ENCODE data around the gene PIEZO1. TPM values are rescaled to one million over a fixed set of nuclear protein-coding genes. Genes with fewer than 3 reads are reported as not detected.

PIEZO1 gene
- total and polyA plus RNA-seq, 2 donors (not counting 1 experiment from before 2014, with no cell fraction given): 94.5 to 313 TPM

GRCh38 chr16:88762941-88763340 lies 22.1 kb downstream of the PIEZO1 start:
- H3K4me2 ChIP-seq (ENCODE audit: extremely low read depth, insufficient read depth, low read length): no peak overlapping the region
- H3K9ac ChIP-seq (ENCODE audit: insufficient read depth, low read length): no peak overlapping the region
- no peak for TF ChIP-seq EZH2 (IDR thresholded peaks at IDR 0.05; ENCODE audit: low read length, missing control alignments)
- TF ChIP-seq, protein P1, sequence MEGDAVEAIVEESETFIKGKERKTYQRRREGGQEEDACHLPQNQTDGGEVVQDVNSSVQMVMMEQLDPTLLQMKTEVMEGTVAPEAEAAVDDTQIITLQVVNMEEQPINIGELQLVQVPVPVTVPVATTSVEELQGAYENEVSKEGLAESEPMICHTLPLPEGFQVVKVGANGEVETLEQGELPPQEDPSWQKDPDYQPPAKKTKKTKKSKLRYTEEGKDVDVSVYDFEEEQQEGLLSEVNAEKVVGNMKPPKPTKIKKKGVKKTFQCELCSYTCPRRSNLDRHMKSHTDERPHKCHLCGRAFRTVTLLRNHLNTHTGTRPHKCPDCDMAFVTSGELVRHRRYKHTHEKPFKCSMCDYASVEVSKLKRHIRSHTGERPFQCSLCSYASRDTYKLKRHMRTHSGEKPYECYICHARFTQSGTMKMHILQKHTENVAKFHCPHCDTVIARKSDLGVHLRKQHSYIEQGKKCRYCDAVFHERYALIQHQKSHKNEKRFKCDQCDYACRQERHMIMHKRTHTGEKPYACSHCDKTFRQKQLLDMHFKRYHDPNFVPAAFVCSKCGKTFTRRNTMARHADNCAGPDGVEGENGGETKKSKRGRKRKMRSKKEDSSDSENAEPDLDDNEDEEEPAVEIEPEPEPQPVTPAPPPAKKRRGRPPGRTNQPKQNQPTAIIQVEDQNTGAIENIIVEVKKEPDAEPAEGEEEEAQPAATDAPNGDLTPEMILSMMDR (conservative IDR thresholded peaks at IDR 0.05 in 1 of 2, IDR thresholded peaks at IDR 0.05 in 1 of 2; ENCODE audit: low read depth in 1 of 2, low read length in 2 of 2): no peak
- peaks cover 97% of the 10 kb centered on the region for H3K79me2 ChIP-seq (ENCODE audit: control insufficient read depth, insufficient read depth, low read length)
- H3K9me3 ChIP-seq (ENCODE audit: control insufficient read depth, insufficient read depth, low read depth, low read length): no peaks in the 10 kb centered on the region
- H2AFZ ChIP-seq (ENCODE audit: low read length): no peak overlapping the region
- no peaks in the 10 kb centered on the region for H4K20me1 ChIP-seq (ENCODE audit: control insufficient read depth, extremely low read depth, insufficient read depth, low read length)
- no peak for DNase-seq (ENCODE audit: low read depth in 2 of 2)
- peaks cover 7% of the 10 kb centered on the region for H3K36me3 ChIP-seq (ENCODE audit: control insufficient read depth, insufficient read depth, low read length)
- H3K4me3 ChIP-seq (replicated peaks in 1 of 4; ENCODE audit: control extremely low read depth in 1 of 4, insufficient read depth in 1 of 4, low read depth in 3 of 4, low read length in 4 of 4): no peak overlapping the region
- H3K27ac ChIP-seq (ENCODE audit: insufficient read depth, low read length): no peak overlapping the region
- peaks cover 22% of the 10 kb centered on the region for H3K4me1 ChIP-seq (ENCODE audit: control insufficient read depth, extremely low read depth, insufficient read depth, low read length)
- no peaks in the 10 kb centered on the region for H3K27me3 ChIP-seq (ENCODE audit: control insufficient read depth, insufficient read depth, low read length)

DNA sequence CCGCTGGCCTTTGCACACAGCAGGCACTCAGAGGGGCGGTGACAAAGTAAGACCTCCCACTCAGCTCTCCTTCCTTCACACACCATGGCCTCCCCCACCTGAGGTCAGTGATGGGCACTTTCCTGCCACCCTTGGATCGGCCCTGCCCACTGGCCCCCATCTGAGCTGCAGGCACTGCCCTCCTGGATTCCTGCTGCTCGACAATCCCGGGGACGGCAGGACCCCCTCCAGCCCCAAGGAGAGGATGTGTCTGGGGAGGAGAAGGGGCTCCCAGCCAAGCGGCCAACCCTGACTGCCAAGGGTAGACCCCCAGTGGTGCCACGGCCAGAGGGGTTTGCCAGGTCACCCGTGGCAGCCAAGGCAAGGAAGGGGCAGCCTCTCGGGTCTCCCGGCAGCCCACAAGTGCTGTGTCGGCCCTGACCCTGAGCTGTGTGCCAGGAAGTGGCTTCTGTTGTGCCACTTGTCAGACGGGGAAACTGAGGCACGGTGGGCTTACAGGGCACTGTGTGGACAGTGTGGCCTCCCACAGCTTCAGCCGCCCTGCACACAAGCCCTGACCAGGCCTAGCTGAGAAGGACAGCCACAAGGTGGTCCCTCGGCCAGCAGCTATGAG lies 22.7 kb downstream of the PIEZO1 start:
- DNase-seq (ENCODE audit: low read depth in 2 of 2): no peak
- Histone ChIP-seq H3K4me3 (replicated peaks in 1 of 4; ENCODE audit: control extremely low read depth in 1 of 4, insufficient read depth in 1 of 4, low read depth in 3 of 4, low read length in 4 of 4) (no peak overlapping the region), H3K36me3 (ENCODE audit: control insufficient read depth, insufficient read depth, low read length) (peaks cover 7% of the 10 kb centered on the region), H3K27ac (ENCODE audit: insufficient read depth, low read length) (no peak overlapping the region), H3K4me1 (ENCODE audit: control insufficient read depth, extremely low read depth, insufficient read depth, low read length) (peaks cover 16% of the 10 kb centered on the region), H3K27me3 (ENCODE audit: control insufficient read depth, insufficient read depth, low read length) (no peaks in the 10 kb centered on the region), H3K9ac (ENCODE audit: insufficient read depth, low read length) (no peak overlapping the region), H2AFZ (ENCODE audit: low read length) (no peak overlapping the region), H3K4me2 (ENCODE audit: extremely low read depth, insufficient read depth, low read length) (no peak overlapping the region), H3K9me3 (ENCODE audit: control insufficient read depth, insufficient read depth, low read depth, low read length) (no peaks in the 10 kb centered on the region), H4K20me1 (ENCODE audit: control insufficient read depth, extremely low read depth, insufficient read depth, low read length) (no peaks in the 10 kb centered on the region), H3K79me2 (ENCODE audit: control insufficient read depth, insufficient read depth, low read length) (peaks cover 97% of the 10 kb centered on the region)
- TF ChIP-seq EZH2 (IDR thresholded peaks at IDR 0.05; ENCODE audit: low read length, missing control alignments): no peak
- TF ChIP-seq, protein P1 (conservative IDR thresholded peaks at IDR 0.05 in 1 of 2, IDR thresholded peaks at IDR 0.05 in 1 of 2; ENCODE audit: low read depth in 1 of 2, low read length in 2 of 2): no peak

DNA sequence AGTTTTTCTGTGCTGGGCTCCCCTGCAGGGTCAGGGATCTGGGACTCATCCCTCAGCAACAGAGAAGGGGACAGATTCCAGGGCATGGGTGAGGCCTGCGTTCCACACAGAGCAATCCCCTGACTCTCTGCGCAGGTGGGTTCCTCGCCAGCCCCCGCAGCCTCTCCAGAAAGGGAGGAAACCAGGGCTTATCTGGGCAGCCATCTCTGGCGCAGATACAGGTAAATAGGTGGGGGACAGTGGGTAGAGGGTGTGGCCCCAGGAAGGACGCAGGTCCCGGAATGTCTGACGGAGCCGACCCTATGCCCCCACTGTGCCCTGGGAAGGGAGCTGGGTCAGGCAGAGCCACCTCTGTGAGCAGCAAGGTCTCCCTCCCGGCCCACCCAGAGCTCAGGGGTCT lies 23.2 kb downstream of the PIEZO1 start:
- Histone ChIP-seq H3K36me3 (ENCODE audit: control insufficient read depth, insufficient read depth, low read length) (peaks cover 7% of the 10 kb centered on the region), H3K9ac (ENCODE audit: insufficient read depth, low read length) (no peak overlapping the region), H3K9me3 (ENCODE audit: control insufficient read depth, insufficient read depth, low read depth, low read length) (no peaks in the 10 kb centered on the region), H4K20me1 (ENCODE audit: control insufficient read depth, extremely low read depth, insufficient read depth, low read length) (no peaks in the 10 kb centered on the region), H3K79me2 (ENCODE audit: control insufficient read depth, insufficient read depth, low read length) (peaks cover 96% of the 10 kb centered on the region), H3K4me2 (ENCODE audit: extremely low read depth, insufficient read depth, low read length) (no peak overlapping the region), H3K4me3 (replicated peaks in 1 of 4; ENCODE audit: control extremely low read depth in 1 of 4, insufficient read depth in 1 of 4, low read depth in 3 of 4, low read length in 4 of 4) (no peak overlapping the region), H3K27ac (ENCODE audit: insufficient read depth, low read length) (no peak overlapping the region), H3K27me3 (ENCODE audit: control insufficient read depth, insufficient read depth, low read length) (no peaks in the 10 kb centered on the region), H2AFZ (ENCODE audit: low read length) (no peak overlapping the region), H3K4me1 (ENCODE audit: control insufficient read depth, extremely low read depth, insufficient read depth, low read length) (peaks cover 15% of the 10 kb centered on the region)
- DNase-seq (ENCODE audit: low read depth in 2 of 2): no peak
- TF ChIP-seq, protein P1 (conservative IDR thresholded peaks at IDR 0.05 in 1 of 2, IDR thresholded peaks at IDR 0.05 in 1 of 2; ENCODE audit: low read depth in 1 of 2, low read length in 2 of 2): no peak
- no peak for TF ChIP-seq EZH2 (IDR thresholded peaks at IDR 0.05; ENCODE audit: low read length, missing control alignments)

All from fibroblast of lung (primary cell).